GM21825 (cell line): Measurements from ENCODE around the gene POU2F3.

Experiments used
- ATAC-seq: cut with Tn5 transposase; IDR thresholded peaks from one replicate; pipeline ENCODE4 v1.9.1; 2021; ENCODE audit warnings: mild to moderate bottlenecking, moderate library complexity; ENCODE audit not compliant: unreplicated experiment

POU2F3 gene

DNA sequence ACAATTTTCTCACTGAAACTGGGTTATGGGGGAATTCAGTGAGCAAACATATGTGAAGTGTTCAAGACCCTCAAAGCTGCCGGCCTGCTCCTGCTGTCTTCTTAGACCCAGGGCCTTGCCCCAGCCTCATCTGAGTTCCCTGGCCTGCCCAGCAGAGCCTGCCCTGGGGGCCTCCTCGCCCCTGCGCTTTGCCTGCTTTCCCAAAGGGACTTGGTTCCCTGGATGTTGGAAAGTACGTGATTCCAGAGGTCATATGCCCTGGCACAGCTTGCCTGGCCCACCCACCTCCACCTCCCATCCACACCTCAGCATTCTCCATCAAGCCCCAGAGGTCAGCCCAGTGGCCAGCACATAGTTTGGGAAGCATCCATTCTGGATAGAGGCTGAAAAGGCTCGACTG, 13.7 kb upstream of the POU2F3 start:
- ATAC-seq, result no peak

DNA sequence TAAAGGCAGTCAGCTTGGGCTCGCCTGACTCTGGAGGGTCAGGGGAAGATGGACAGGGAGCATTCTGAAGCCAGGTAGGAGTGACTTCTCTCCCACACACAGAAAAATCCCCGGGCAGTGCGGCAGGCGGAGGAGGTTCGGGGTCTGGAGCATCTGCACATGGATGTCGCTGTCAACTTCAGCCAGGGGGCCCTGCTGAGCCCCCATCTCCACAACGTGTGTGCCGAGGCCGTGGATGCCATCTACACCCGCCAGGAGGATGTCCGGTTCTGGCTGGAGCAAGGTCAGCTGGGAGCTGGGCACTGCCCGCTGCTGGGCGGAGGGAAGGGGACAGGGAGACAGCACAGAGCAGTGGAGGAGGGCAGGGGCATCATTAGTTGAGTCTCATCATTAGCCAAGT, 13.2 kb upstream of the POU2F3 start:
- ATAC-seq, result no peak

GRCh38 chr11:120227228-120227852, 12.6 kb upstream of the POU2F3 start:
- ATAC-seq, result no peak

DNA sequence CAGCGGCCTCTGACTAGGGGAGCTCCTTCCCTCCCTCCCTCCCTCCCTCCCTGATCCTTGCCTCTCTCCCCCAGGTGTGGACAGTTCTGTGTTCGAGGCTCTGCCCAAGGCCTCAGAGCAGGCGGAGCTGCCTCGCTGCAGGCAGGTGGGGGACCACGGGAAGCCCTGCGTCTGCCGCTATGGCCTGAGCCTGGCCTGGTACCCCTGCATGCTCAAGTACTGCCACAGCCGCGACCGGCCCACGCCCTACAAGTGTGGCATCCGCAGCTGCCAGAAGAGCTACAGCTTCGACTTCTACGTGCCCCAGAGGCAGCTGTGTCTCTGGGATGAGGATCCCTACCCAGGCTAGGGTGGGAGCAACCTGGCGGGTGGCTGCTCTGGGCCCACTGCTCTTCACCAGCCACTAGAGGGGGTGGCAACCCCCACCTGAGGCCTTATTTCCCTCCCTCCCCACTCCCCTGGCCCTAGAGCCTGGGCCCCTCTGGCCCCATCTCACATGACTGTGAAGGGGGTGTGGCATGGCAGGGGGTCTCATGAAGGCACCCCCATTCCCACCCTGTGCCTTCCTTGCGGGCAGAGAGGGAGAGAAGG, 11.1 kb upstream of the POU2F3 start:
- ATAC-seq, result no peak

DNA sequence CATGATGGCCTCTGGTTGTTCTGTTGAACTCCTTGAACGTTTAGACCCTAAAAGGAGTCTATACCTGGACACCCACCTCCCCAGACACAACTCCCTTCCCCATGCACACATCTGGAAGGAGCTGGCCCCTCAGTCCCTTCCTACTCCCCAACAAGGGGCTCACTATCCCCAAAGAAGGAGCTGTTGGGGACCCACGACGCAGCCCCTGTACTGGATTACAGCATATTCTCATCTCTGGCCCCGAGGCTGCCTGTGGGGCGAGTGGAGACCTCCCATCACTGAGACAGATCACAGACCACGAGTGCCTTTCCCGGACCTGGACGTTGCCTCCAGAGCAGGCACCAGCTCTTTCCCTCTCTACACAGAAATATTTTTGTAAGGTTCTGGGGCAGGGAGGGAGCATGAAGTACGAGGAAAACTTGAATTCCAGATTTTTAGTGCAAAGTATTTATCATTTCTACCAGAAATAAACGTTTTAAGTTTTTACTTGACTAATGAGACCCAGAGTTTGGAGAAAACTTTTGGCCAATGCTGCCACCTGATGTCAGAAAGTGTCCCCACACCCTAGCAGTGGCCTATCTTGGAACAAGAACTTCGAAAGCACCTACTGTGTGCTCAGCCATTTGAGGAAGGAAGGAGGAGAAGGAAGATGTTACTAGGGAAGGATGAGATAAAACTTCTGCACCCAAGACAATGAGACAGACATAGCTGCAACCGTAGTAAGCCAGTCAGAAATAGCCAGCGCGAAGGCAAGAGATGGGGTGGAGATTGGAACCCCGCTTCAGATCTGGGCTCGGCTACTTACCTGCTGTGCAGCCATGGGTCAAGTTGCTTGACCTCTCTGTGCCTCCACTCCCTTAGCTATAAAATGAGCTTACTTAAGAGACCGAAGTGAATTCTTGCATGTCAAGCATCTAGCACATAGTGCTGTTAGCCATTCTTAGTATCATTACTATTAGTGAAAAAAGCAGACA, 10.2 kb upstream of the POU2F3 start:
- ATAC-seq, result no peak

- ATAC-seq, result no peak
Observed at GRCh38 chr11:120230433-120231071, 9.4 kb upstream of the POU2F3 start.

DNA sequence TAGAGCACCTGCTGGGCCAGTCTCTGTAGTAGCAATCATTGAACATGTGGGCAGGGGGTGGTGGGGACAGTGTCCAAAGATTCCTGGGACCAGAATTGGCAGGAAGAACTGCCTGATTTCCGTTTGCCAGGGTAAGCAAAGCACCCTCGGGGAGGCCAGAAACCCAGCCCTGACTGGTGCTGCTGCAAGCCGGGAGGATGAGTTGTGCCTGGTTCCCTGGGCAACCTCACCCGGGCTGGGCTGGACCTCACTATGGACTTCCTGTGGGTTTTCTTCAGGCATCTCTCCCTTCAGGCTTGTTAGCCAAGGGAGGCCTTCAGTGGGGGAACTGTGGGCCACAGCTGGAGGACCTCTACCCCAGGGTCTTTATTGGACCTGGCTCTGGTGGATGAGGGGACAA, 8.0 kb upstream of the POU2F3 start:
- no peak for ATAC-seq

- no peak for ATAC-seq
Observed at GRCh38 chr11:120233207-120233803, 6.6 kb upstream of the POU2F3 start.

- ATAC-seq, result no peak
Observed at GRCh38 chr11:120235024-120235628, 4.8 kb upstream of the POU2F3 start.

GRCh38 chr11:120236169-120237107, 3.5 kb upstream of the POU2F3 start:
- no peak for ATAC-seq

- no peak for ATAC-seq
Observed at GRCh38 chr11:120238968-120239620, 846 bp upstream of the POU2F3 start.

- ATAC-seq, result no peak
Observed at GRCh38 chr11:120240866-120241265, 926 bp downstream of the POU2F3 start.

DNA sequence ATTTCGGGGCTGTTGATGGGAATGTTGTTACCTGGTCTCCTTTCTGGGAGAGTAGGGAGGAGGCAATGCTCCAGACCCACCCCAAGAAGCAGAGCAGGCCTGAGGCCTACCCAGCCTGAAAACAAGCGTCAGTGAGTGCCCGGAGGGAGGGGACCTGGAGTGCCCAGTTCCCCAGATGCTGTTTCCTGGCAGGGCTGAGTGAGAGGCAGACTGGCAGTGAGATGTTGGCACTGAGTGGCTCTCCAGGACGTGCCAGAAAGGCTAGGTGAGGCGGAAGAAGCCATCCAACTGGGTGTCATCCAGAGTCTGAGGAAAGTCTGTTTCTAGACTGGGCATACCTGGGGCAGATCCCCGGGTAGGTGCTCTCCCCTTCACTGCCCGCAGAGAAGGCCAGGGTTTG, 1.3 kb downstream of the POU2F3 start:
- ATAC-seq, result no peak

DNA sequence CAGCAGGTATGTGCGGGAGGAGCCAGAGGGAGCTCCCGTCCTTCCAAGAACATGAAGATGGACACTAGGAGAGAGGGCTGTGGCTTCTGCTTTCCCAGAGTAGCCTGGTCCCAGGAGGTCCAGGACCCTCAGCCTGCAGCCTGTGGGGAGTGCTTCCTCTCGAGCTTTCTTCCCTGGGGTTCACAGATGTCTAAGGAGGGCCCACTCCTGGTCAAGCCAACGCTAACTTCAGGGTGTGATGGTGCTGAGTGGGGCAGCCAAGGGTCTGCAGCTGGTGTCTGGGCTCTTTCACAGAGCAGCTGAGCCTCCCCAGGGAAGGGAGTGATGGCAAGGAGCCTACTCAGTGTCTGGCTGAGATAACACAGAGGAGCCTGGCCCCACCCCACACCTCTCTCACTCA, 3.3 kb downstream of the POU2F3 start:
- no peak for ATAC-seq

GRCh38 chr11:120244476-120245365, 4.8 kb downstream of the POU2F3 start:
- no peak for ATAC-seq

- no peak for ATAC-seq
Observed at GRCh38 chr11:120245434-120245833, 5.5 kb downstream of the POU2F3 start.

- ATAC-seq, result peak; percentile 70
Observed at GRCh38 chr11:120248551-120249278, 8.8 kb downstream of the POU2F3 start.
